ENCODE measurements around the gene AQP9.
"Not testable (repeated sequence)": the region's sequence is repeated elsewhere in the genome, so short reads cannot be mapped to it uniquely, and the experiment has no call there.

The AQP9 gene

GRCh38 chr15:58190419-58190818 lies 52.2 kb downstream of the AQP9 start:
- H3K14ac ChIP-seq (ENCODE audit: low read length), result no peak overlapping the region
- H2BK12ac ChIP-seq (ENCODE audit: low read length), result no peak overlapping the region
- no peak overlapping the region for H2AFZ ChIP-seq (ENCODE audit: low read length)
- H3K4ac ChIP-seq (ENCODE audit: low read length), result no peak overlapping the region
- no peak overlapping the region for H3K18ac ChIP-seq (ENCODE audit: low read length)
- H3K4me3 ChIP-seq (ENCODE audit: low read length in 2 of 2), result no peak overlapping the region
- H2BK15ac ChIP-seq (ENCODE audit: low read length), result no peak overlapping the region
- H3K9ac ChIP-seq (ENCODE audit: low read depth, low read length, poor library complexity), result no peak overlapping the region
- no peak overlapping the region for H2BK120ac ChIP-seq (ENCODE audit: low read depth, low read length)
- H3K4me2 ChIP-seq (ENCODE audit: insufficient read depth, low read length, poor library complexity, severe bottlenecking), result no peak overlapping the region
- WGBS, 2 donors (ENCODE audit: extremely low coverage in 2 of 2, insufficient read length in 2 of 2, insufficient replicate concordance in 1 of 2), result no CpG with 5 or more reads among the region's 4 CpGs
- no peak overlapping the region for H2BK5ac ChIP-seq (ENCODE audit: low read length)
- no peaks in the 10 kb centered on the region for H3K9me3 ChIP-seq (replicated peaks in 1 of 2; ENCODE audit: control insufficient read depth in 2 of 2, insufficient read depth in 1 of 2, low read depth in 1 of 2, low read length in 2 of 2)
- no peaks in the 10 kb centered on the region for H3K79me1 ChIP-seq (ENCODE audit: low read depth, low read length)
- no peak overlapping the region for H2AK5ac ChIP-seq (ENCODE audit: low read depth, low read length)
- DNase-seq (ENCODE audit: low spot score), result no peak
- no peak overlapping the region for H4K91ac ChIP-seq (ENCODE audit: low read depth, low read length, poor library complexity)
- H3K27me3 ChIP-seq (ENCODE audit: control insufficient read depth in 3 of 3, insufficient read depth in 3 of 3, low read depth in 1 of 3, low read length in 3 of 3), result peaks cover 0 to 5% (median 0%) of the 10 kb centered on the region in 3 experiments
- no peaks in the 10 kb centered on the region for H3K36me3 ChIP-seq (replicated peaks in 1 of 2; ENCODE audit: control insufficient read depth in 2 of 2, insufficient read depth in 2 of 2, low read length in 2 of 2)
- H4K8ac ChIP-seq (ENCODE audit: low read depth, low read length), result no peak overlapping the region
- H3K27ac ChIP-seq (replicated peaks; ENCODE audit: low read length), result no peak overlapping the region
- no peak overlapping the region for H3K23ac ChIP-seq (ENCODE audit: low read depth, low read length, poor library complexity)
- no peaks in the 10 kb centered on the region for H3K4me1 ChIP-seq (ENCODE audit: control insufficient read depth in 2 of 2, insufficient read depth in 1 of 2, low read depth in 1 of 2, low read length in 2 of 2)

GRCh38 chr15:58193636-58194035 lies 55.5 kb downstream of the AQP9 start:
- not testable (repeated sequence) for H2BK15ac ChIP-seq (ENCODE audit: low read length); H2BK5ac ChIP-seq (ENCODE audit: low read length); H3K14ac ChIP-seq (ENCODE audit: low read length); H3K79me1 ChIP-seq (ENCODE audit: low read depth, low read length); H3K9ac ChIP-seq (ENCODE audit: low read depth, low read length, poor library complexity); DNase-seq (ENCODE audit: low spot score); H2AK5ac ChIP-seq (ENCODE audit: low read depth, low read length); H3K36me3 ChIP-seq (replicated peaks in 1 of 2; ENCODE audit: control insufficient read depth in 2 of 2, insufficient read depth in 2 of 2, low read length in 2 of 2); H3K4me1 ChIP-seq (ENCODE audit: control insufficient read depth in 2 of 2, insufficient read depth in 1 of 2, low read depth in 1 of 2, low read length in 2 of 2); H3K27ac ChIP-seq (replicated peaks; ENCODE audit: low read length); H4K91ac ChIP-seq (ENCODE audit: low read depth, low read length, poor library complexity); H3K4ac ChIP-seq (ENCODE audit: low read length); H3K27me3 ChIP-seq (ENCODE audit: control insufficient read depth in 3 of 3, insufficient read depth in 3 of 3, low read depth in 1 of 3, low read length in 3 of 3); H3K4me3 ChIP-seq (ENCODE audit: low read length in 2 of 2); H2BK12ac ChIP-seq (ENCODE audit: low read length); H2BK120ac ChIP-seq (ENCODE audit: low read depth, low read length); H4K8ac ChIP-seq (ENCODE audit: low read depth, low read length); H3K23ac ChIP-seq (ENCODE audit: low read depth, low read length, poor library complexity); H3K18ac ChIP-seq (ENCODE audit: low read length); H3K4me2 ChIP-seq (ENCODE audit: insufficient read depth, low read length, poor library complexity, severe bottlenecking); H3K9me3 ChIP-seq (replicated peaks in 1 of 2; ENCODE audit: control insufficient read depth in 2 of 2, insufficient read depth in 1 of 2, low read depth in 1 of 2, low read length in 2 of 2)
- H2AFZ ChIP-seq (ENCODE audit: low read length), result peak overlapping the region; percentile 45
- no CpG with 5 or more reads among the region's 9 CpGs for WGBS, 2 donors (ENCODE audit: extremely low coverage in 2 of 2, insufficient read length in 2 of 2, insufficient replicate concordance in 1 of 2)

GRCh38 chr15:58200739-58201138 lies 62.6 kb downstream of the AQP9 start:
- no peak overlapping the region for H2BK12ac ChIP-seq (ENCODE audit: low read length)
- no CpG with 5 or more reads among the region's 8 CpGs for WGBS, 2 donors (ENCODE audit: extremely low coverage in 2 of 2, insufficient read length in 2 of 2, insufficient replicate concordance in 1 of 2)

GRCh38 chr15:58201516-58201915 lies 63.3 kb downstream of the AQP9 start:
- Histone ChIP-seq H4K91ac (ENCODE audit: low read depth, low read length, poor library complexity) (no peak overlapping the region), H3K14ac (ENCODE audit: low read length) (no peak overlapping the region), H2BK12ac (ENCODE audit: low read length) (no peak overlapping the region), H3K23ac (ENCODE audit: low read depth, low read length, poor library complexity) (no peak overlapping the region), H3K27ac (replicated peaks; ENCODE audit: low read length) (no peak overlapping the region), H2BK5ac (ENCODE audit: low read length) (no peak overlapping the region), H3K9ac (ENCODE audit: low read depth, low read length, poor library complexity) (no peak overlapping the region), H3K18ac (ENCODE audit: low read length) (no peak overlapping the region), H2BK120ac (ENCODE audit: low read depth, low read length) (no peak overlapping the region), H3K9me3 (replicated peaks in 1 of 2; ENCODE audit: control insufficient read depth in 2 of 2, insufficient read depth in 1 of 2, low read depth in 1 of 2, low read length in 2 of 2) (no peaks in the 10 kb centered on the region), H4K8ac (ENCODE audit: low read depth, low read length) (no peak overlapping the region), H3K4me3 (ENCODE audit: low read length in 2 of 2) (no peak overlapping the region), H3K79me1 (ENCODE audit: low read depth, low read length) (peaks cover 2% of the 10 kb centered on the region), H3K4ac (ENCODE audit: low read length) (no peak overlapping the region), H3K4me2 (ENCODE audit: insufficient read depth, low read length, poor library complexity, severe bottlenecking) (no peak overlapping the region), H2BK15ac (ENCODE audit: low read length) (no peak overlapping the region), H3K27me3 (ENCODE audit: control insufficient read depth in 3 of 3, insufficient read depth in 3 of 3, low read depth in 1 of 3, low read length in 3 of 3) (peaks cover 0 to 2% (median 0%) of the 10 kb centered on the region in 3 experiments), H2AK5ac (ENCODE audit: low read depth, low read length) (no peak overlapping the region), H3K36me3 (replicated peaks in 1 of 2; ENCODE audit: control insufficient read depth in 2 of 2, insufficient read depth in 2 of 2, low read length in 2 of 2) (no peaks in the 10 kb centered on the region), H3K4me1 (ENCODE audit: control insufficient read depth in 2 of 2, insufficient read depth in 1 of 2, low read depth in 1 of 2, low read length in 2 of 2) (no peaks in the 10 kb centered on the region), H2AFZ (ENCODE audit: low read length) (no peak overlapping the region)
- DNase-seq (ENCODE audit: low spot score), result no peak

More at GRCh38 chr15:58200739-58201138, 62.6 kb downstream of the AQP9 start:
- H3K36me3 ChIP-seq (replicated peaks in 1 of 2; ENCODE audit: control insufficient read depth in 2 of 2, insufficient read depth in 2 of 2, low read length in 2 of 2), result no peaks in the 10 kb centered on the region
- no peak overlapping the region for H3K18ac ChIP-seq (ENCODE audit: low read length)
- H3K14ac ChIP-seq (ENCODE audit: low read length), result no peak overlapping the region
- no peak overlapping the region for H3K4me2 ChIP-seq (ENCODE audit: insufficient read depth, low read length, poor library complexity, severe bottlenecking)
- H2BK5ac ChIP-seq (ENCODE audit: low read length), result no peak overlapping the region
- DNase-seq (ENCODE audit: low spot score), result no peak
- no peak overlapping the region for H4K91ac ChIP-seq (ENCODE audit: low read depth, low read length, poor library complexity)
- no peak overlapping the region for H2AFZ ChIP-seq (ENCODE audit: low read length)
- no peak overlapping the region for H2AK5ac ChIP-seq (ENCODE audit: low read depth, low read length)
- H2BK120ac ChIP-seq (ENCODE audit: low read depth, low read length), result no peak overlapping the region
- no peak overlapping the region for H3K27ac ChIP-seq (replicated peaks; ENCODE audit: low read length)
- no peak overlapping the region for H2BK15ac ChIP-seq (ENCODE audit: low read length)
- H3K4me3 ChIP-seq (ENCODE audit: low read length in 2 of 2), result peak overlapping the region in 1 of 2 donors; percentile 65
- H4K8ac ChIP-seq (ENCODE audit: low read depth, low read length), result no peak overlapping the region
- H3K9me3 ChIP-seq (replicated peaks in 1 of 2; ENCODE audit: control insufficient read depth in 2 of 2, insufficient read depth in 1 of 2, low read depth in 1 of 2, low read length in 2 of 2), result no peaks in the 10 kb centered on the region
- no peak overlapping the region for H3K9ac ChIP-seq (ENCODE audit: low read depth, low read length, poor library complexity)
- no peak overlapping the region for H3K23ac ChIP-seq (ENCODE audit: low read depth, low read length, poor library complexity)
- H3K4ac ChIP-seq (ENCODE audit: low read length), result no peak overlapping the region
- H3K27me3 ChIP-seq (ENCODE audit: control insufficient read depth in 3 of 3, insufficient read depth in 3 of 3, low read depth in 1 of 3, low read length in 3 of 3), result peaks cover 0 to 2% (median 0%) of the 10 kb centered on the region in 3 experiments
- peaks cover 2% of the 10 kb centered on the region for H3K79me1 ChIP-seq (ENCODE audit: low read depth, low read length)
- no peaks in the 10 kb centered on the region for H3K4me1 ChIP-seq (ENCODE audit: control insufficient read depth in 2 of 2, insufficient read depth in 1 of 2, low read depth in 1 of 2, low read length in 2 of 2)

Data from neuronal stem cell (in vitro differentiated cells).